IPS DF 19.7 (cell line): ENCODE data around the gene CCDC91.

Experiments
- DNase-seq: peaks from one replicate; pipeline ENCODE4 v3.0.0-alpha.2; 2013; ENCODE audit warnings: low read depth, low spot score

Gene CCDC91, protein sequence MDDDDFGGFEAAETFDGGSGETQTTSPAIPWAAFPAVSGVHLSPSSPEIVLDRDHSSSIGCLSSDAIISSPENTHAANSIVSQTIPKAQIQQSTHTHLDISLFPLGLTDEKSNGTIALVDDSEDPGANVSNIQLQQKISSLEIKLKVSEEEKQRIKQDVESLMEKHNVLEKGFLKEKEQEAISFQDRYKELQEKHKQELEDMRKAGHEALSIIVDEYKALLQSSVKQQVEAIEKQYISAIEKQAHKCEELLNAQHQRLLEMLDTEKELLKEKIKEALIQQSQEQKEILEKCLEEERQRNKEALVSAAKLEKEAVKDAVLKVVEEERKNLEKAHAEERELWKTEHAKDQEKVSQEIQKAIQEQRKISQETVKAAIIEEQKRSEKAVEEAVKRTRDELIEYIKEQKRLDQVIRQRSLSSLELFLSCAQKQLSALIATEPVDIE

DNA sequence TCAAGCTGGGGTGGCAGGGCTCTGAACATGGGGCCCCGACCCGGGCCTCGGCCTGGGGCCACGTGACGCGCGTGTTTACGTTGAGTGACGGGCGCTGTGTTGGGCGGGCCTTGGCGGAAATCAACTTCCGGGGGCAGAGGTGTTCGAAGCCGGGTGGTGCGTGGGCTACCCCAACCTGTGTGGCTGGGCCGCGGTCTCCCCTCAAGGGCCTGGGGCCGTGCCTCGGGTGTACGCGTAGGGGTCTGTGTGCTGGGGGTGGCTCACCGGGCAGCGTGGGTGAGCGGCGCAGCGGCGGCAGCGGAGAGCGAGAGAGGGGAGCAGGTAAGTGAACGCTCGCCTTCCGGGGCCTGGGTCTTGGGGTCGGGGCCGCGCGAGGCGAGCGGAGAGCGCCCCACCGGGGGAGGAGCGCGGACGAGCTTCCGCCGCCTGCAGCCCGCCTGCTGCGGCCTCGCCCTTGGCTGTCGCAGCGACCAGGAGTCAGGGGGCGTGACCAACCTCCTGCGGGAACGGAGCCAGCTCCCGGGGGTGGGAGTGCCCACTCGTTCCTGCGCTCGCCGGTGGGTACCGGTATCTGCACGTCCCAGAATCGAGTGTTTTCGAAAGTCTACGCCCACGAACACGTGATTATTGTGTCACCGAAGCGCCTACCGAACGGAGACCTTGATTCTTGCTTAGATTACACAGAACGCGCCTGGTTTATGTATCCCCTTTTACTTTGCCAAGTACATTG is at the start of gene CCDC91:
CCDC91 (plus strand) TSS at position 136 of the 730 bp plus-strand sequence. CDS start 66,760 bp downstream, outside the sequence.
- DNase-seq = no peak

DNA sequence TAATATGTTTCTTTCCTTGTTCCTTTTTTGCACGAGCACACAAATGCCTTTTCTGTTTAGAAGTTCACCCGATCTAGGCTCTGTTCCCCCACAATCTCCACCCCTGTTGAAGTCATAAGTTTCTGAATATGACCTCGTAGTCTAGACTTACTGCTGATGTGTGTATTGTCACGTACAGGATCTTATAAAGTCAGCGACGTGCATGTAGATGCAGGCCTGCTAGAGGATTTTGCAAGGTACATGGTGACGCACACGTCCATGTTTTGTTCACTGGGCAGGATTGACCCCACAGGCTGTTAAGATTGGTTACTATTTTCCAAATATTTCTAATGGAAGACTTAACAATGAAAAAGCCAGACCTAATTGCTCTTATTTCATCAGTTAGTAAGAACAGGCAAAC is 46.2 kb upstream of the CCDC91 start:
- DNase-seq = no peak

GRCh38 chr12:28144532-28144931 is 45.7 kb upstream of the CCDC91 start:
- DNase-seq = no peak

- DNase-seq = no peak
These were observed 45.0 kb upstream of the CCDC91 start for GRCh38 chr12:28145216-28145615.

DNA sequence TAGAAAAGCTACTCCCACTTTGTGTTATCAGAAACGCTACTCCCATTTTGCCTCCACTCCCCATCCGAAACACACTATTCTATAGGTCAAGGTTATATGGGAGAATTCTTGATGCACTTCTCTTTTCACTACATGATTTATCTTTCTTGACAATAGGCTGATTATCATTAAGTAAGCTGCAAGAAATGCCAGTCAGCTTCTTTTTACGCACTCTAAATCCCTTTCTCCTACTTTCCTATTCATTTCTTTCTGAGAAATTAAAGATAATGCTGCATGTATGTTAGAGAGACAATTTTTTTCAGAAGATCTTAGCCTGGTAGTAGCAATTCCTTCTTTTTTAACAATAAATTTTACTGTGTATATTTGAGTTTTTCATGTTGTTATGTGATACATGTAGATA is 41.0 kb upstream of the CCDC91 start:
- DNase-seq = no peak

GRCh38 chr12:28156362-28156761 is 33.9 kb upstream of the CCDC91 start:
- DNase-seq = no peak

DNA sequence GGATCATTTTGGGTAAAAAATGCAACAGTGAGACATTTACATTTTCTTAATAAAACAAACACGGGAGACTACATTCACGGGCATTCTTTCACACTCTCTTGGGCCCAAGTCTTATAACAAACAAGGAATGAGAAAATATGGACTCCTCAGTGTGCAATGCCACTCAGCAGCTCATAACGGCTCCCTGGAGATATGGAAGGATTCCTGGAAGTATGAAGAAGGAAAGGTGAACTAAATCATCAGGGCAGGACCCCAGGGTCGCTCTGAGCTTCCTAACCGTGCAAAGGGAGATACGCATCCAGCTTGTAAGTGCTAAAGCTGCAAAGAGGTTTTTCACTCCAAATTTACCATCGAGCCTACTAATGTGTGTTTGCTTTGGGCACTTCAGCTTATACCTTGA is 33.5 kb upstream of the CCDC91 start:
- no peak for DNase-seq

DNA sequence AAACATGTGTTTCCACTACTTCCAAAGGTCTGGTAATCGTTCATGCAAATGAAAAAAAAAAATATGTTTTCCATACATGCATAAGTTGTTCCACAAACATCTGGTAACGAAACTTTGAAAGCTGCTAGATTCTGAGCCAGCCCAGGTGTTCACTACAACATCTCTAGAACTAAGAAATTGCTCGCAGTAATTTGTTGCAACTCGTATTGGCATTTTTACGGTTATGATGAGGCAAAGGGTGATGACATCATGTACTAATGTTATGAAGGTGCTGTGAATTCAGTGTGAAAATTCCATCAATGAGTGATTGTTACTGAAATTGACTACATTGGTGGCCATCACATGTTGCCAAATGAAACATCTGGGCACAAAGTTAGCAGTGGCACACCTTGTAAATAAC is 31.9 kb upstream of the CCDC91 start:
- no peak for DNase-seq

GRCh38 chr12:28159688-28160087 is 30.6 kb upstream of the CCDC91 start:
- no peak for DNase-seq

GRCh38 chr12:28161697-28162096 is 28.6 kb upstream of the CCDC91 start:
- DNase-seq = no peak

GRCh38 chr12:28162697-28163096 is 27.6 kb upstream of the CCDC91 start:
- DNase-seq = no peak

GRCh38 chr12:28164644-28165275 is 25.5 kb upstream of the CCDC91 start:
- DNase-seq = no peak

DNA sequence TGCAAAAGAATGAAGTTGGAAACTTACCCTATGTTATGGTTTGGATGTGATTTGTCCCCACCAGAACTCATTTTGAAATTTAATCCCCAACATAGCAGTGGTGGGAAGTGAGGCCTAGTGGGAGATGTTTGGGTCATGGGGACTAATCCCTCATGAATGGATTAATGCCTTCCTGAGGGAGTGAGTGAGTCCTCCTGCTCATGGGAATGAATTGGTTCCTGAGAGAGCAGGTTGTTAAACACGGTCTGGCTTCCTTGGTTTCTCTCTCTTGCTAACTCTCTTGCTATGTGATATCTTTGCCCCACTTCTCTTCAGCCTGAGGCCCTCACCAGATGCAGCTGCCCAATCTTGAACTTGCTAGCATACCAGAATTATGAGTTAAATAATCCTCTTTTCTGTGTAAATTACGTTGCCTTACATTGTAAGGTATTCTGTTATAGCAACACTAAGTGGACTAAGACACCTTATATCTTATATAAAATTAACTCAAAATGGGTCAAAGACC is 22.2 kb upstream of the CCDC91 start:
- DNase-seq = no peak

DNA sequence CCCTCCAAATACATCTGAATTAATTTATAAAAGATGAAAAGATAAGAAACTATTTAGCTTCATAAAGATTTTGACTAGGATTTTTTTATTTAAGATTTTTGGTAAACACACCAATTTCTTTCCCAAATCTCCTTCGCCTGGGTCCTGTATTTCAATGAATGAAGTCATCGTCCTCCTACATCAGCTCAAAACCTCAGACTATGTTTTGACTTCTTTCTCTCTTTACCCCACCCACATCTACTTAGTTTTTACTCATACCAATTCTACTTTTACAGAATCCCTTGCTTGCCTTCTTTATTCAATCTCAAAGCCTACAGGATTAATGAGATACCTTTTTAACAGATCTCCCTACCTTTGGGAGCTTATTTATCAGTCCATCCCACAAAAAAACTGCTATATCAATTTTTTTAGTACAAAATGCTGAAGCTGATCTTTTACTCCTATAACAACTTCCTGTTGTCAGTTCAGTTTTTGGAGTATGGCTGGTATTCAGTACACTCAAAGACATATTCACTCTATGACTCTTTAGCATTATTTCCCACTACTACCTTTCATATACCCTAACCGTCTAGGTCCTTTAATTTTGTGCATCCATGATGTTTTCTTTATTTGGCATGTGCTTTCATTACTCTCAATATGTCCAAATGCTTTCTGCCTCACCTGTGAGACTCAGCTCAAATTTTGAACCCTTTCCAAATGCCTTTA is 18.7 kb upstream of the CCDC91 start:
- no peak for DNase-seq

DNA sequence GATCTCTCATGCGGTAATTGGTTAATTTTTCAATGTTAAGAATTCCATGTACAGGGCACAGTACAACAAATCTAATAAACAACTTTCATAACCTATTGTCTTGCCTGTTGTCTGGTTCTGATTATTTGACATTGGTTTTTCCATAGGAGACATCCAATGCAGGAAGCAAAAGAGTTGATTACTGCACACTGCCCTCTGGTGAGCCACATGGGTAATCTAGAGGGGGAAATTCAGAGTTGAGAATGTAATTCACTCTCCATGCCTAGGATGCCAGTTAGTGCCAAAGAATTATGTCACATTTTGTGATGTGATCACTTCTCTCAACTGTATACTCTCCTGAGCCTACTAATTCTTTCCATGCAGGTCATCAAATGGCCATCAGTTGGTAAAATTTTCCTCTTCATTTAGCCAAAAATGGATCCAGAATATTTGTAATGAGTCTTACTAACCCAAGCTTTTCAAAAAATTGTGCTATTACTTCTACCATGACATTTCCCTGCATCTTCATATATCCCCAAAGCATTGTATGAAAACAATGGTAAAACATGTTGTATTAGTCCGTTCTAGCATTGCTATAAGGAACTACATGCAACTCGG is 17.7 kb upstream of the CCDC91 start:
- DNase-seq = no peak

DNA sequence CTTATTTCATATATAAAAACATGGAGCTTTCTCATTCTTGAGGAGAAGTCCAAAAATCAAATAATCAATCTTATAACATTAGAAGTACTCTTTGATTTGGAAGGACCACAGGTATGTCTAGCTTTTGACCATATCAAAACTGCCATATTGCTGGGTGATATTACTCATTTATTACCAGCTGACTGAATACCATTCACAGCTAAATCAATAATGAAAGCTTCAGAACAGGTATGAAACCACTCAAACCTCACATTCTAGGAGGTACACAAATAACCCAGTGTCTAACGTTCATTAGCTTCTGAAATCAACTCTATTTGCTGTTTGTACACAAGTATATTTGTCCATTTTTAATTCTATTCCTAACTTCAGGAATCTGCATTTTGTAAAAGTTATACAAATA is 16.8 kb upstream of the CCDC91 start:
- no peak for DNase-seq

GRCh38 chr12:28175098-28175589 is 15.1 kb upstream of the CCDC91 start:
- no peak for DNase-seq

GRCh38 chr12:28176295-28176694 is 14.0 kb upstream of the CCDC91 start:
- no peak for DNase-seq

- DNase-seq = no peak
These were observed 12.8 kb upstream of the CCDC91 start for GRCh38 chr12:28177461-28177860.

DNA sequence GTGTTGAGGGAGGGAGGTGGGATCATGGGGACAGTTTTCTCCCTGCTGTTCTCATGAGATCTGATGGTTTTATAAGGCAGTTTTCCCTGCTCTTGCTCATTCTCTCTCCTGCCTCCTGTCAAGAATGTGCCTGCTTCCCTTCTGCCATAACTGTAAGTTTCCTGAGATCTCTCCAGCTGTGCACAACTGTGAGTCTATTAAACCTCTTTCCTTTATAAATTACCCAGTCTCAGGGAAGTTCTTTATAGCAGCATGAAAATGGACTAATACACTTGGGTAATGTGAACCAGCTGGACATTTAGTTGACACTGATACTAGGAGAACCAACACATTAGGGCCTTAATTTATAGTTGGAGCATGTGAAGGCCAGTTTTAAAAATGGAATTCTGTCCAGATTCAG is 12.4 kb upstream of the CCDC91 start:
- no peak for DNase-seq

GRCh38 chr12:28178775-28179174 is 11.5 kb upstream of the CCDC91 start:
- DNase-seq = no peak
